ENCODE measurements around the gene CEP68. TPM values are rescaled to one million over a fixed set of nuclear protein-coding genes. Genes with fewer than 3 reads are reported as not detected.
A peak's percentile ranks its signal among the peaks of the same experiment; 100 is the strongest.

Gene CEP68
- total RNA-seq, 1 experiment from 2014 or later: 25.8 TPM

GRCh38 chr2:65046633-65047407, 9.4 kb upstream of the CEP68 start:
- peaks cover 20% of the 10 kb centered on the region for H3K4me1 ChIP-seq (ENCODE audit: low read length)
- no peaks in the 10 kb centered on the region for H3K79me2 ChIP-seq (ENCODE audit: low read length)
- no peaks in the 10 kb centered on the region for H3K9me2 ChIP-seq (replicated peaks; ENCODE audit: insufficient read depth, low read length)
- H3K27ac ChIP-seq (ENCODE audit: low read length): no peak overlapping the region
- H3K4me3 ChIP-seq (ENCODE audit: low read length): no peak overlapping the region
- DNase-seq: no peak
- no peak overlapping the region for H2AFZ ChIP-seq (ENCODE audit: low read length)
- H3K4me2 ChIP-seq (ENCODE audit: low read depth, low read length, poor library complexity, severe bottlenecking): no peak overlapping the region
- H3K9me3 ChIP-seq (ENCODE audit: low read length): no peaks in the 10 kb centered on the region; the same call in 1 of the 2 replicates
- H4K20me1 ChIP-seq (ENCODE audit: insufficient read depth, low read depth, low read length): no peaks in the 10 kb centered on the region
- H3K9ac ChIP-seq (ENCODE audit: low read length): no peak overlapping the region
- H3K27me3 ChIP-seq (ENCODE audit: low read length): no peaks in the 10 kb centered on the region
- peaks cover 20% of the 10 kb centered on the region; the same call in 1 of the 2 replicates for H3K36me3 ChIP-seq (ENCODE audit: insufficient read depth, low read length)

GRCh38 chr2:65049010-65049639, 7.1 kb upstream of the CEP68 start:
- peak overlapping the region; percentile 67; the same call in 1 of the 2 replicates for H3K27ac ChIP-seq (ENCODE audit: low read length)
- H3K4me1 ChIP-seq (ENCODE audit: low read length): peaks cover 38% of the 10 kb centered on the region
- H3K79me2 ChIP-seq (ENCODE audit: low read length): no peaks in the 10 kb centered on the region
- no peak overlapping the region for H3K4me2 ChIP-seq (ENCODE audit: low read depth, low read length, poor library complexity, severe bottlenecking)
- peak; percentile 76 for DNase-seq
- H3K4me3 ChIP-seq (ENCODE audit: low read length): no peak overlapping the region
- H2AFZ ChIP-seq (ENCODE audit: low read length): no peak overlapping the region
- peaks cover 24% of the 10 kb centered on the region; the same call in 1 of the 2 replicates for H3K36me3 ChIP-seq (ENCODE audit: insufficient read depth, low read length)
- H3K9me3 ChIP-seq (ENCODE audit: low read length): no peaks in the 10 kb centered on the region; the same call in 1 of the 2 replicates
- H4K20me1 ChIP-seq (ENCODE audit: insufficient read depth, low read depth, low read length): no peaks in the 10 kb centered on the region
- H3K9ac ChIP-seq (ENCODE audit: low read length): no peak overlapping the region
- no peaks in the 10 kb centered on the region for H3K27me3 ChIP-seq (ENCODE audit: low read length)
- no peaks in the 10 kb centered on the region for H3K9me2 ChIP-seq (replicated peaks; ENCODE audit: insufficient read depth, low read length)

- H3K9me3 ChIP-seq (ENCODE audit: low read length): no peaks in the 10 kb centered on the region; the same call in 1 of the 2 replicates
- peaks cover 24% of the 10 kb centered on the region; the same call in 1 of the 2 replicates for H3K36me3 ChIP-seq (ENCODE audit: insufficient read depth, low read length)
- peaks cover 55% of the 10 kb centered on the region for H3K4me1 ChIP-seq (ENCODE audit: low read length)
- peaks cover 13% of the 10 kb centered on the region for H3K79me2 ChIP-seq (ENCODE audit: low read length)
- no peak overlapping the region for H2AFZ ChIP-seq (ENCODE audit: low read length)
- no peaks in the 10 kb centered on the region for H4K20me1 ChIP-seq (ENCODE audit: insufficient read depth, low read depth, low read length)
- H3K9ac ChIP-seq (ENCODE audit: low read length): no peak overlapping the region
- no peaks in the 10 kb centered on the region for H3K27me3 ChIP-seq (ENCODE audit: low read length)
- H3K4me3 ChIP-seq (ENCODE audit: low read length): no peak overlapping the region
- DNase-seq: no peak
- H3K27ac ChIP-seq (ENCODE audit: low read length): no peak overlapping the region
- no peaks in the 10 kb centered on the region for H3K9me2 ChIP-seq (replicated peaks; ENCODE audit: insufficient read depth, low read length)
- no peak overlapping the region for H3K4me2 ChIP-seq (ENCODE audit: low read depth, low read length, poor library complexity, severe bottlenecking)
These were observed 5.3 kb upstream of the CEP68 start for GRCh38 chr2:65050931-65051330.

- H3K27ac ChIP-seq (ENCODE audit: low read length): peak overlapping the region; percentile 33
- peak; percentile 67 for DNase-seq
- no peaks in the 10 kb centered on the region for H3K9me2 ChIP-seq (replicated peaks; ENCODE audit: insufficient read depth, low read length)
These were observed 3.0 kb upstream of the CEP68 start for GRCh38 chr2:65053199-65053598.

GRCh38 chr2:65054749-65055421, 1.3 kb upstream of the CEP68 start:
- Histone ChIP-seq H3K4me3 (ENCODE audit: low read length) (peak overlapping the region; percentile 87), H3K4me1 (ENCODE audit: low read length) (peaks cover 74% of the 10 kb centered on the region)

More at GRCh38 chr2:65053199-65053598, 3.0 kb upstream of the CEP68 start:
- H4K20me1 ChIP-seq (ENCODE audit: insufficient read depth, low read depth, low read length): no peaks in the 10 kb centered on the region
- peak overlapping the region; percentile 74; the same call in 1 of the 2 replicates for H3K9ac ChIP-seq (ENCODE audit: low read length)
- peaks cover 32% of the 10 kb centered on the region for H3K79me2 ChIP-seq (ENCODE audit: low read length)
- peaks cover 67% of the 10 kb centered on the region for H3K4me1 ChIP-seq (ENCODE audit: low read length)
- no peak overlapping the region for H2AFZ ChIP-seq (ENCODE audit: low read length)
- H3K36me3 ChIP-seq (ENCODE audit: insufficient read depth, low read length): peaks cover 16% of the 10 kb centered on the region; the same call in 1 of the 2 replicates
- peak overlapping the region; percentile 4; the same call in 1 of the 2 replicates for H3K4me3 ChIP-seq (ENCODE audit: low read length)
- H3K27me3 ChIP-seq (ENCODE audit: low read length): no peaks in the 10 kb centered on the region
- no peaks in the 10 kb centered on the region; the same call in 1 of the 2 replicates for H3K9me3 ChIP-seq (ENCODE audit: low read length)
- H3K4me2 ChIP-seq (ENCODE audit: low read depth, low read length, poor library complexity, severe bottlenecking): peak overlapping the region; percentile 93

GRCh38 chr2:65055422-65056214, 598 bp upstream of the CEP68 start:
- Histone ChIP-seq H3K9me3 (ENCODE audit: low read length) (no peaks in the 10 kb centered on the region), H3K27ac (ENCODE audit: low read length) (peak overlapping the region; percentile 10; the same call in 1 of the 2 replicates), H3K4me1 (ENCODE audit: low read length) (peaks cover 75% of the 10 kb centered on the region), H3K27me3 (ENCODE audit: low read length) (no peaks in the 10 kb centered on the region), H2AFZ (ENCODE audit: low read length) (peak overlapping the region; percentile 82), H3K4me2 (ENCODE audit: low read depth, low read length, poor library complexity, severe bottlenecking) (peak overlapping the region; percentile 93), H3K79me2 (ENCODE audit: low read length) (peaks cover 56% of the 10 kb centered on the region), H3K9me2 (replicated peaks; ENCODE audit: insufficient read depth, low read length) (no peaks in the 10 kb centered on the region), H4K20me1 (ENCODE audit: insufficient read depth, low read depth, low read length) (no peaks in the 10 kb centered on the region), H3K9ac (ENCODE audit: low read length) (peak overlapping the region; percentile 74), H3K4me3 (ENCODE audit: low read length) (peak overlapping the region; percentile 87), H3K36me3 (ENCODE audit: insufficient read depth, low read length) (peaks cover 14% of the 10 kb centered on the region)
- no peak for DNase-seq

More at GRCh38 chr2:65054749-65055421, 1.3 kb upstream of the CEP68 start:
- Histone ChIP-seq H2AFZ (ENCODE audit: low read length) (no peak overlapping the region), H3K27ac (ENCODE audit: low read length) (peak overlapping the region; percentile 33; the same call in 1 of the 2 replicates), H3K36me3 (ENCODE audit: insufficient read depth, low read length) (peaks cover 14% of the 10 kb centered on the region; the same call in 1 of the 2 replicates), H3K9ac (ENCODE audit: low read length) (peak overlapping the region; percentile 74), H3K4me2 (ENCODE audit: low read depth, low read length, poor library complexity, severe bottlenecking) (peak overlapping the region; percentile 93), H4K20me1 (ENCODE audit: insufficient read depth, low read depth, low read length) (no peaks in the 10 kb centered on the region), H3K27me3 (ENCODE audit: low read length) (no peaks in the 10 kb centered on the region), H3K9me3 (ENCODE audit: low read length) (no peaks in the 10 kb centered on the region), H3K9me2 (replicated peaks; ENCODE audit: insufficient read depth, low read length) (no peaks in the 10 kb centered on the region), H3K79me2 (ENCODE audit: low read length) (peaks cover 49% of the 10 kb centered on the region)
- no peak for DNase-seq

GRCh38 chr2:65057054-65057375, 799 bp downstream of the CEP68 start:
- H3K79me2 ChIP-seq (ENCODE audit: low read length): peaks cover 69% of the 10 kb centered on the region

More at GRCh38 chr2:65057054-65057375, 799 bp downstream of the CEP68 start:
- H3K9me3 ChIP-seq (ENCODE audit: low read length): no peaks in the 10 kb centered on the region
- peak overlapping the region; percentile 87 for H3K4me3 ChIP-seq (ENCODE audit: low read length)
- H3K9me2 ChIP-seq (replicated peaks; ENCODE audit: insufficient read depth, low read length): no peaks in the 10 kb centered on the region
- H2AFZ ChIP-seq (ENCODE audit: low read length): peak overlapping the region; percentile 32; the same call in 1 of the 2 replicates
- DNase-seq: no peak
- H3K4me1 ChIP-seq (ENCODE audit: low read length): peaks cover 64% of the 10 kb centered on the region
- no peaks in the 10 kb centered on the region for H3K27me3 ChIP-seq (ENCODE audit: low read length)
- peak overlapping the region; percentile 86 for H3K9ac ChIP-seq (ENCODE audit: low read length)
- H3K4me2 ChIP-seq (ENCODE audit: low read depth, low read length, poor library complexity, severe bottlenecking): peak overlapping the region; percentile 85
- H3K27ac ChIP-seq (ENCODE audit: low read length): peak overlapping the region; percentile 76
- peaks cover 2% of the 10 kb centered on the region; the same call in 1 of the 2 replicates for H3K36me3 ChIP-seq (ENCODE audit: insufficient read depth, low read length)
- no peaks in the 10 kb centered on the region for H4K20me1 ChIP-seq (ENCODE audit: insufficient read depth, low read depth, low read length)
